SJCRH30 (cell line): Measurements from ENCODE around the gene THSD7B. TPM values are rescaled to one million over a fixed set of nuclear protein-coding genes. Genes with fewer than 3 reads are reported as not detected.

Experiments
- DNase-seq, 2 experiments: peaks; one replicate each; pipeline ENCODE4 v3.0.0-alpha.2; 2015 to 2020
- H3K27ac ChIP-seq: fragments of 250-450 bp; sonication (Bioruptor Pico); 2 replicates; pipeline ENCODE4 v1.5.1; 2020; ENCODE audit warnings: mild to moderate bottlenecking, moderate library complexity
- H3K27me3 ChIP-seq: fragments of 250-450 bp; sonication (Bioruptor Pico); 2 replicates; pipeline ENCODE4 v1.5.1; 2020; ENCODE audit warnings: mild to moderate bottlenecking, moderate library complexity
- H3K36me3 ChIP-seq: fragments of 250-450 bp; sonication (Bioruptor Pico); 2 replicates; pipeline ENCODE4 v1.5.1; 2020; ENCODE audit warnings: mild to moderate bottlenecking, moderate library complexity
- H3K4me1 ChIP-seq: fragments of 250-450 bp; sonication (Bioruptor Pico); 2 replicates; pipeline ENCODE4 v1.5.1; 2020; ENCODE audit warnings: mild to moderate bottlenecking, moderate library complexity
- H3K4me3 ChIP-seq: fragments of 250-450 bp; sonication (Bioruptor Pico); 2 replicates; pipeline ENCODE4 v1.5.1; 2020; ENCODE audit warnings: mild to moderate bottlenecking, moderate library complexity
- H3K9me3 ChIP-seq: fragments of 250-450 bp; sonication (Bioruptor Pico); replicated peaks from 2 replicates; pipeline ENCODE4 v1.5.1; 2020; ENCODE audit warnings: mild to moderate bottlenecking, moderate library complexity
- total RNA-seq: library from RNA; depleted of rRNA; stranded (reverse); fragments of >200 nt; shearing (Covaris generic); gene quantifications from 2 replicates; pipeline ENCODE4 v1.2.3, GENCODE V29; 2014

THSD7B gene
- total RNA-seq, 1 experiment from 2014 or later = 0.18 TPM

DNA sequence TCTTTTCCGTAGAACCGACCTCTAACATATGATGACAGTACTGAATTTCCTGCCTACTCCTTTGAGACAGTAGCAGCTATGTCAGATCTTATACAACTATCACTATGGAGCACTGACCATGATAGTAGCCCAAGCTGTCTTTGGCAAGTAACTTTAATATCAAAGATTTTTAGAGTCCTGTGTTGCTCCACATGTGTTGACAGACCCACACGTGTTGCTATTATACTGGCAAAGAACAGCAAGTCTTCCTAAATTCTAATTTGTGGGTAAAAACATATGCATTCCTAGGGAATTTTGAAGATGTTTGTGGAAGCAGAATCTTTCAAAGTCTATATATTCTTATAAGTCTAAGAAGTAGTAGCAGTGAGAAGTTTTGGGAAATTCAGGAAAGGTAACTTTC is 953.4 kb downstream of the THSD7B start:
- no peak for DNase-seq
- Histone ChIP-seq H3K27ac (no peak overlapping the region), H3K36me3 (no peaks in the 10 kb centered on the region), H3K9me3 (0 out of 2 replicates have a peak, but pooled peaks cover 2% of the 10 kb centered on the region), H3K27me3 (no peaks in the 10 kb centered on the region), H3K4me1 (no peaks in the 10 kb centered on the region), H3K4me3 (no peak overlapping the region)

DNA sequence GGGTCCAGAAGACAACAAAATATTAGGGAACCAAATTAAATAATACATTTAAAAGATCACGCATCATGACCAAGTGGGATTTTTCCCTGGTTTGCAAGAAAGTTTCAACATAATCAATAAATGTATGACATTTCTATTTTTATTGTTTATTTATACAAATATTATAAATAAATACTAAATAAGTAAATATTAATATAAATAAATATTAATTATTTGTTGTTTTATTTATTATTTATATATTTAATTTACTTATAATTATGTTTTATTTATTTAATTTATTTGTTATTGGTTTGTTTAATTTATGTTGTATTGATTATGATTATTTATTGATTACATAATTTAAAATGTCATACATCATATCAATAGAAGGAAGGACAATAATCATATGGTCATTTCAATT is 956.4 kb downstream of the THSD7B start:
- Histone ChIP-seq H3K9me3 (no peaks in the 10 kb centered on the region), H3K36me3 (no peaks in the 10 kb centered on the region), H3K27me3 (no peaks in the 10 kb centered on the region), H3K4me3 (no peak overlapping the region), H3K27ac (no peak overlapping the region), H3K4me1 (no peaks in the 10 kb centered on the region)
- no peak for DNase-seq

DNA sequence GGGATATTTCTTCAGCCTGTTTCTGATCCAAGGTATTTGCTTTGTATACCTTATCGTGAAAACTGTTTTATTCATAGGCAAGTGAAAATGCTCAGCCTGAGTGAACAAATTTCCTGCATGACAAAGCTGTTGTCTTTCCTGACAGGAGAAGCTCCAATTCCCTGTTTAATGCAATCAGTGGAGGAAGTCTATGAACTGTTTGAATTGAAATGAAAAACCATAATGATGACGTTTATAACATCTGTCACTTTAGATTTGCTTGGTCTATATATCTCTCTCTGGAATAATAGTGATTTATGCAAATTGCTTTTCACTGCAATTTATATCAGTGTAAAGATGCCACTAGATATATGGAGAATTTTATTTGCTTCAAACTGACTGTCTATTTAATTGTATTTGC is 959.6 kb downstream of the THSD7B start:
- Histone ChIP-seq H3K36me3 (no peaks in the 10 kb centered on the region), H3K27me3 (no peaks in the 10 kb centered on the region), H3K9me3 (no peaks in the 10 kb centered on the region), H3K27ac (no peak overlapping the region), H3K4me1 (no peaks in the 10 kb centered on the region), H3K4me3 (no peak overlapping the region)
- DNase-seq = no peak
